Stimulated activated memory B cell treated with anti-CD40 and anti-IgM and Interleukin-4, amounts not matched to agents 10 μg/mL and 1 μg/mL and 100 μg/mL, for 72 hours (primary cell): ENCODE data around the gene CA11.
"Not testable (repeated sequence)": the region's sequence is repeated elsewhere in the genome, so short reads cannot be mapped to it uniquely, and the experiment has no call there.

Experiments used
- ATAC-seq: fragments of 150-1000 bp; cut with Tn5 transposase; 2 replicates; pipeline ENCODE4 v1.10.0; 2021
- H3K27ac Mint-ChIP-seq: one replicate; pipeline ENCODE4 v1.8.0; 2022; ENCODE audit warnings: mild to moderate bottlenecking, mixed read lengths
- H3K27me3 Mint-ChIP-seq: one replicate; pipeline ENCODE4 v1.8.0; 2022; ENCODE audit warnings: mixed read lengths
- H3K36me3 Mint-ChIP-seq: one replicate; pipeline ENCODE4 v1.8.0; 2022; ENCODE audit warnings: mixed read lengths
- H3K4me1 Mint-ChIP-seq: one replicate; pipeline ENCODE4 v1.8.0; 2022; ENCODE audit warnings: mixed read lengths
- H3K4me3 Mint-ChIP-seq: one replicate; pipeline ENCODE4 v1.8.0; 2022; ENCODE audit warnings: mild to moderate bottlenecking, moderate library complexity, mixed read lengths
- H3K9me3 Mint-ChIP-seq: one replicate; pipeline ENCODE4 v1.8.0; 2022; ENCODE audit warnings: mixed read lengths

Gene CA11

DNA sequence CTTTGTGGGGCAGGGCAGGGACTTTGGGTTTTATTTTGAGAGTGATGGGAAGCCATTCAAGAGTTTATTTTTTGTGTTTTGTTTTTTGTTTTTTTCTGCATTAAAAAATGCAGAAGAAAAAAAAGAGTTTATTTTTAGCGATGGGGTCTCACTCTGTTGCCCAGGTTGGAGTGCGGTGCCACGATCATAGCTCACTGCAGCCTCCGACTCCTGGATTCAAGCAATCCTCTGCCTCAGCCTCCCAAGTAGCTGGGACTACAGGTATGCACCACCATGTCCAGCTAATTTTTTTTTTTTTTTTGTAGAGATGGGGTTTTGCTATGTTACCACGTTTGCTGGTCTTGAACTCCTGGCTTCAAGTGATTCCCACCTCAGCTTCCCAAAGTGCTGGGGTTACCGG lies 12.5 kb upstream of the CA11 start:
- Mint-ChIP-seq H3K9me3 (no peaks in the 10 kb centered on the region), H3K27ac (no peak overlapping the region), H3K4me1 (peaks cover 10% of the 10 kb centered on the region), H3K36me3 (no peaks in the 10 kb centered on the region), H3K4me3 (no peak overlapping the region), H3K27me3 (no peaks in the 10 kb centered on the region)
- ATAC-seq: no peak

DNA sequence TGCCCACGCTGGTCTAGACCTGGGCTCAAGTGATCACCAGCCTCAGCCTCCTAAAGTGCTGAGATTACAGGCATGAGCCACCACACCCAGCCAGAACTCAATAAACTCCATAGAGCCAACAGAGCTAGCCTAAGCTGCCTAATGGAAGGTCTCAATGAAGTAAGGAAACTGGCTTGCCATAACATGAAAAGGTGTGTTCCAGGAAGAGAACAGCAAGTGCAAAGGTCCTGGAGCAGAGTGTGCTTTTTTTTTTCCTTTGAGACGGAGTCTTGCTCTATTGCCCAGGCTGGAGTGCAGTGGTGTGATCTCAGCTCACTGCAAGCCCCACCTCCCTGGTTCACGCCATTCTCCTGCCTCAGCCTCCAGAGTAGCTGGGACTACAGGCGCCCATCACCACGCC lies 11.8 kb upstream of the CA11 start:
- H3K27me3 Mint-ChIP-seq, H3K9me3 Mint-ChIP-seq, H3K4me1 Mint-ChIP-seq, H3K4me3 Mint-ChIP-seq, H3K27ac Mint-ChIP-seq, H3K36me3 Mint-ChIP-seq, ATAC-seq: not testable (repeated sequence)

DNA sequence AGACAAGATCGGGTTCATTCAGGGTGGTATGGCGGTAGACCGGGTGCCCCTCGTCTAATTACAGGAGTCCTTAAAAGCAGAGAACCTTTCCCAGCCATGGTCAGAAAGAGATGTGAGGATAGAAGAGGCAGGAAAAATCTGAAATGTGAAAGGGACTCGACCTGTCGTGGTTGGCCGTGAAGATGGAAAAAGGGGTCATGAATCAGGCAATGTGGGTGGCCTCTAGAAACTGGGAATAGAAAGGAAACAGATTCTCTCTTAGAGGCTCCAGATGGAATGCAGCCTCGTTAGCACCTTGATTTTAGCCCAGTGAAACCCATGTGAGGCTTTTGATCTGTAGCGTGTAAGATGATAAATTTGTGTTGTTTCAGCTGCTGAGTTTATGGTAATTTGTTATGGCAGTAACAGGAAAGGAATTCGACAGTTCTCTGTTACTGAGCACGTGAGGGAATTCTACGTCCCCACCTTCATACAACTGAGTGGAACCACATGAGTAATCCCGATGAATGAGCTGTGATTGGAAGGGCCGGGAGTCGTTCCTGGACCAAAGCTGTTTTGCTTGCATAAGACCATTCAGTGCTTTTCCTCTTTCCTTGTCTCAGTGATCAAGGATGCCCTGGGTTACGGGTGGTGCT lies 11.0 kb upstream of the CA11 start:
- Mint-ChIP-seq H3K9me3 (no peaks in the 10 kb centered on the region), H3K27me3 (no peaks in the 10 kb centered on the region), H3K4me3 (no peak overlapping the region), H3K36me3 (no peaks in the 10 kb centered on the region), H3K4me1 (peaks cover 10% of the 10 kb centered on the region), H3K27ac (peak overlapping the region; percentile 9)
- ATAC-seq: no peak

DNA sequence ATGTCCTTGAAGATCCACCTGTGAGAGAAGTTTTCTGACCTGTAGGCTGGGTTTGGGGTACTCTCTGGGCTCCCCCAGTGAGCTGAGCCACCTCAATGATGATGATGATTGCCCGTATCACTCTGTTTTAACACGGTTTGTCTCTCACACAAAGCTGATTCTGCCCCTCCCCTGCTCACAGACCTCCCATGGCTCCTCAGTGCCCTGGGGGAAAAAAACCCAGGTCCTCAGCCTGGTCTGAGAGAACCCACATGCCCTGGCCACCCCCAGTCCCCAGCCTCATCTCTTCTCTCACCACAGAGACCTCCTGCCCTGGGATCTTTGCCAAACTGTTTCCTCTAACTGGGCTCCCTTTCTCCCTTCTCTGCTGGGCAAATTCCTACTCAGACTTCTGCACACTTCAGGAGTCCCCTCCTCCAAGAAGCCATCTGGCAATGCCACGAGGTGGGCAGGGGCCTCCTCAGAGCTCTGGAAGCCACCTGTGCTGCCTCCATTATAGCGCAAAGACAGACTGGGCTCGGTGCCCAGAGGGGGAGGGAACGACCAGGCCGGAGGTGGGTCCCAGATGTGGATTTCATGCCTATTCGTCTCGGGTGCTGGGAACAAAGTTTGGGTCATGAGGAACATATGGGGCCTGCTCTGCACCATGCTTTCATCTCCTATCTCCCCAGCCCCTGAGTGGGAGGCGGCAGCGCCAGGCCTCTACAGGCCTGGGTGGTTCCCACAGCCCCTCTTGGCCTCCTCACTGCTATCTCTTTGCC lies 8.5 kb upstream of the CA11 start:
- Mint-ChIP-seq H3K9me3 (no peaks in the 10 kb centered on the region), H3K4me3 (no peak overlapping the region), H3K36me3 (no peaks in the 10 kb centered on the region), H3K4me1 (peaks cover 3% of the 10 kb centered on the region), H3K27ac (peak overlapping the region; percentile 38), H3K27me3 (no peaks in the 10 kb centered on the region)
- no peak for ATAC-seq

- Mint-ChIP-seq H3K4me1 (peaks cover 18% of the 10 kb centered on the region), H3K27ac (peak overlapping the region; percentile 4), H3K4me3 (no peak overlapping the region), H3K27me3 (no peaks in the 10 kb centered on the region), H3K36me3 (no peaks in the 10 kb centered on the region), H3K9me3 (no peaks in the 10 kb centered on the region)
- no peak for ATAC-seq
These were observed 5.7 kb upstream of the CA11 start for GRCh38 chr19:48651683-48652048.

GRCh38 chr19:48650974-48651682 lies 5.1 kb upstream of the CA11 start:
- Mint-ChIP-seq H3K9me3 (no peaks in the 10 kb centered on the region), H3K27me3 (no peaks in the 10 kb centered on the region), H3K36me3 (no peaks in the 10 kb centered on the region), H3K4me1 (peaks cover 24% of the 10 kb centered on the region), H3K4me3 (no peak overlapping the region), H3K27ac (no peak overlapping the region)
- ATAC-seq: no peak

GRCh38 chr19:48648134-48648533 lies 2.1 kb upstream of the CA11 start:
- peak overlapping the region; percentile 11 for H3K27ac Mint-ChIP-seq
- H3K4me3 Mint-ChIP-seq: no peak overlapping the region
- no peaks in the 10 kb centered on the region for H3K27me3 Mint-ChIP-seq
- H3K36me3 Mint-ChIP-seq: no peaks in the 10 kb centered on the region
- ATAC-seq: no peak
- H3K9me3 Mint-ChIP-seq: no peaks in the 10 kb centered on the region
- peaks cover 45% of the 10 kb centered on the region for H3K4me1 Mint-ChIP-seq

DNA sequence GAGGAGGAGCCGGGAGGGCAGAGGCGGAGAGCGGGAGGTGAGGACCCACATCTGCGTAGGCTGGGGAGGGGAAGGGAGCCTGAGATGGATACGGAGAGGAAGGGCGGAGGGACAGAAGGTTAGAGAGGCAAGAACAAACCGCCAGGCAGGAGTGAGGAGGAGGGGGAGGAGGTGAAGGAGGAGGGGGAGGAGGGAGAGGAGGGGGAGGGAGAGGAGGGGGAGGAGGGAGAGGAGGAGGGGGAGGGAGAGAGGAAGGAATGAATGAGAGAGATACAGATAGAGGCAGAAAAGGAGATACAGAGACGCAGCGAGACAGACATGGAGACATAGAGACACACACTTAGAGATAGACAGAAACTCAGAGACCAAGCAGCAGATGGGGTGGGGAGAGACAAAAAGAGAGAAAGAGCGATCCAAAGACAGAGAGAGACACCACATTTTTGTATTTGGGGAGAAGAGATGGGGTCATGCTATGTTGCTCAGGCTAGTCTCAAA lies 782 bp upstream of the CA11 start:
- no peaks in the 10 kb centered on the region for H3K9me3 Mint-ChIP-seq
- H3K4me3 Mint-ChIP-seq: peak overlapping the region; percentile 95
- H3K27ac Mint-ChIP-seq: peak overlapping the region; percentile 83
- no peaks in the 10 kb centered on the region for H3K36me3 Mint-ChIP-seq
- peaks cover 45% of the 10 kb centered on the region for H3K4me1 Mint-ChIP-seq
- no peaks in the 10 kb centered on the region for H3K27me3 Mint-ChIP-seq
- no peak for ATAC-seq

- Mint-ChIP-seq H3K4me1 (peaks cover 45% of the 10 kb centered on the region), H3K36me3 (no peaks in the 10 kb centered on the region), H3K27me3 (no peaks in the 10 kb centered on the region), H3K4me3 (peak overlapping the region; percentile 95), H3K9me3 (no peaks in the 10 kb centered on the region), H3K27ac (peak overlapping the region; percentile 83)
- ATAC-seq: no peak
These were observed 377 bp downstream of the CA11 start for GRCh38 chr19:48645620-48646000.

DNA sequence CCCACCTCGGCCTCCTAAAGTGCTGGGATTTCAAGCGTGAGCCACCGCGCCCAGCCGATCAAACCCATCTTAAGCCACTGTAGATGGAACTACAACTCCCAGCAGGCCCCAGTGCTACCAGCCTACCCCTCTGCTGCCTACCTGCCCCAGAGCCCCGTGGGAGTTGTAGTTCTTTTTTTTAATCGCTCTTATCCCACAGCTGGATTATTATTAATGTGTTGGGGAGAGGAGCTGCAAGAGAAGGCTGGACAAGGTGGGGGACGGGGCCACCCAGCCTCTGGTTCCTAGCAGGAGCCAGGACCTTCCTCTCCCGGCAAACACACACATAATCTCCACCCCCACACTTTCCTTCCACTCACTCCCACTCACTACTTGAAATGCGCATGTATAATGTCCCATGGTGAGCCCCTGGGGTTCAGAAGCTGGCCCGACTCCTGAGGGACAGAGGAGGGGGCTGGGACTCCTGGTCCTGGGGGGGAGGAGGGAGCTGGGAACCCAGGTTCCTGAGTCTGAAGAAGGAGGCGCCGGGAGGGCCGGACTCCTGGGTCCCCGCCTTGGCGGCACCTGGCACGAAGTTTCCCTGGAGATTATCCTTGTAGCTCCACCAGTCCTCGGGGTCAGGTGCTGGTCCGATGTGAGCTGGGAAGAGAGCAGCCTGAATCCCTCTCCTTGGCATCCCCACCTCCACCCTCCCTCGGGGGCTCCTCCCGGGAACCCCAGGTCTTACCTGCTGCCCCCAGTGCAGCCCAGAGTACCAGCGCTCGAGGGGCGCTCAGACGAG lies 958 bp downstream of the CA11 start:
- peak overlapping the region; percentile 95 for H3K4me3 Mint-ChIP-seq
- peaks cover 45% of the 10 kb centered on the region for H3K4me1 Mint-ChIP-seq
- peak; percentile 83 for ATAC-seq
- no peaks in the 10 kb centered on the region for H3K9me3 Mint-ChIP-seq
- peak overlapping the region; percentile 83 for H3K27ac Mint-ChIP-seq
- no peaks in the 10 kb centered on the region for H3K36me3 Mint-ChIP-seq
- H3K27me3 Mint-ChIP-seq: no peaks in the 10 kb centered on the region

- peak overlapping the region; percentile 83 for H3K27ac Mint-ChIP-seq
These were observed 1.6 kb downstream of the CA11 start for GRCh38 chr19:48644355-48644754.

DNA sequence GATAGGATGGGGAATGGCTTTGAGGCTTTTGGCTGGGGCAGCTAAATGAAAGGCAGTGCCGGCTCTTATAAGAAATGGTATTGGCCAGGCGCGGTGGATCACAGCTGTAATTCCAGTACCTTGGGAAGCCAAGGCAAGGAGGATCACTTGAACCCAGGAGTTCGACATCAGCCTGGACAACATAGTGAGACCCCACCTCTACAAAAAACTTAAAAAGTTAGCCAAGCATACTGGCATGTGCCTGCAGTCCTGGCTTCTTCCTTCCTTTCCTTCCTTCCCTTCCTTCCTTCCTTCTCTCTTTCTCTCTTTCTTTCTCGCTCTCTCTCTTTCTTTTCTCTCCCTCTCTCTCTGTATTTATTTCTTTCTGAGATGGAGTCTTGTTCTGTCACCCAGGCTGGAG lies 3.1 kb downstream of the CA11 start:
- H3K27ac Mint-ChIP-seq: no peak overlapping the region

More at GRCh38 chr19:48644355-48644754, 1.6 kb downstream of the CA11 start:
- Mint-ChIP-seq H3K4me3 (no peak overlapping the region), H3K27me3 (no peaks in the 10 kb centered on the region), H3K9me3 (no peaks in the 10 kb centered on the region), H3K4me1 (peaks cover 48% of the 10 kb centered on the region), H3K36me3 (no peaks in the 10 kb centered on the region)
- ATAC-seq: no peak

GRCh38 chr19:48641850-48642249 lies 4.1 kb downstream of the CA11 start:
- ATAC-seq: no peak
- Mint-ChIP-seq H3K27ac (no peak overlapping the region), H3K9me3 (peaks cover 4% of the 10 kb centered on the region), H3K4me3 (no peak overlapping the region), H3K36me3 (peaks cover 7% of the 10 kb centered on the region), H3K27me3 (no peaks in the 10 kb centered on the region), H3K4me1 (peaks cover 51% of the 10 kb centered on the region)

More for the DNA sequence above, 3.1 kb downstream of the CA11 start:
- Mint-ChIP-seq H3K36me3 (peaks cover 7% of the 10 kb centered on the region), H3K9me3 (peaks cover 4% of the 10 kb centered on the region), H3K4me3 (no peak overlapping the region), H3K27me3 (no peaks in the 10 kb centered on the region), H3K4me1 (peaks cover 55% of the 10 kb centered on the region)
- ATAC-seq: no peak

DNA sequence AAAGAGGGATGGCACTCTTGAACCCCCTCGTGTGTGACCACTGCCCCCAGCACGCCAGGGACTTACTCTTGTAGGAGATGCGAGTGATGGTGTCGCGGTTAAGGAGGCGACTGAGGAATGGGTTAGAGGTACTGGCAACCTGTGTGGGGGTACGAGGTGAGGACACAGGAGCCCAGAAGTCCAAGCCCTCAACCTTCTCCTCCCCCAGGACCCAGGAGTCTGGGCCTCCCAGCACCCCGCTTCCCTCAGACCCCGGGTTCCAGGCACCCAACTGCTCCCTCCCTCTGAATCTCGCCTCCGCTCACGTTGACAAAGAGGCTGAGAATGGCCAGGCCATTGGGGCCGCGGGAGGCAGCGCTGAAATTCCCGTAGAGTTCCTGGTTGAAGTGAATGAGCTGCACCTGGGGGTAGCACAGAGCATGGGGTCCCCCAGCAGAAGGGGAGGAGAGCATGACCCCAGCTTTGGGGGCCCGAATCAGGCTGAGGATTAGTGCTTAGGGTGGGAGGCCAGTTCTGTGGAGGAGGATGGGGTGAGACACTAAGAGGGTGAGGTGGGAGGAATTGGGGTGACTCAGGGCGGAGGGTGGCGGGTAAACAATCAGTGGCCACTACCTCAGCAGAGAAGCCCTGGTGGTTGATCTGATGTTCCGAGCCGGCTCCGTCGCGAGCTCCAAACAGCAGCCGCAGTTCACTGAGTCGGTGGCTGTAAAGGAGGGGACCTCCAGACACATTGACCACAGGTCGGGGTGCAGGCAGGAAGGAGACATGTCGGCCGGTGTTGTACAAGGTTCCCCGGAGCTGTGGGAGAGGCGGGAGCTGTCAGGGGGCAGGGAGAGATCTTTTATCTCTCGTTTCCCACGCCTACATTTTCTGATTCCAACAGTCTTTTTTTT lies 6.3 kb downstream of the CA11 start:
- H3K27me3 Mint-ChIP-seq: no peaks in the 10 kb centered on the region

More for the DNA sequence above, 6.3 kb downstream of the CA11 start:
- peaks cover 4% of the 10 kb centered on the region for H3K9me3 Mint-ChIP-seq
- H3K27ac Mint-ChIP-seq: peak overlapping the region; percentile 96
- peaks cover 43% of the 10 kb centered on the region for H3K4me1 Mint-ChIP-seq
- peaks cover 7% of the 10 kb centered on the region for H3K36me3 Mint-ChIP-seq
- ATAC-seq: no peak
- peak overlapping the region; percentile 4 for H3K4me3 Mint-ChIP-seq
